Muscle of arm (tissue), 14 donors: ENCODE data around the gene MICALL1. TPM values are rescaled to one million over a fixed set of nuclear protein-coding genes. Genes with fewer than 3 reads are reported as not detected.

Experiments used
- DNase-seq: peaks from one replicate; pipeline ENCODE4 v3.0.0-alpha.2; 2013
- long read RNA-seq, 11 donors: transcript quantifications; one replicate each; lab custom pipeline, GENCODE V29; 2026
- polyA plus RNA-seq, 12 donors: library from polyadenylated mRNA; unstranded; fragments of 120-200 nt; gene quantifications; one replicate each; pipeline ENCODE4 v1.2.1, GENCODE V29; 2013; ENCODE audit not compliant: insufficient read length in 12 of 12

Gene MICALL1, protein sequence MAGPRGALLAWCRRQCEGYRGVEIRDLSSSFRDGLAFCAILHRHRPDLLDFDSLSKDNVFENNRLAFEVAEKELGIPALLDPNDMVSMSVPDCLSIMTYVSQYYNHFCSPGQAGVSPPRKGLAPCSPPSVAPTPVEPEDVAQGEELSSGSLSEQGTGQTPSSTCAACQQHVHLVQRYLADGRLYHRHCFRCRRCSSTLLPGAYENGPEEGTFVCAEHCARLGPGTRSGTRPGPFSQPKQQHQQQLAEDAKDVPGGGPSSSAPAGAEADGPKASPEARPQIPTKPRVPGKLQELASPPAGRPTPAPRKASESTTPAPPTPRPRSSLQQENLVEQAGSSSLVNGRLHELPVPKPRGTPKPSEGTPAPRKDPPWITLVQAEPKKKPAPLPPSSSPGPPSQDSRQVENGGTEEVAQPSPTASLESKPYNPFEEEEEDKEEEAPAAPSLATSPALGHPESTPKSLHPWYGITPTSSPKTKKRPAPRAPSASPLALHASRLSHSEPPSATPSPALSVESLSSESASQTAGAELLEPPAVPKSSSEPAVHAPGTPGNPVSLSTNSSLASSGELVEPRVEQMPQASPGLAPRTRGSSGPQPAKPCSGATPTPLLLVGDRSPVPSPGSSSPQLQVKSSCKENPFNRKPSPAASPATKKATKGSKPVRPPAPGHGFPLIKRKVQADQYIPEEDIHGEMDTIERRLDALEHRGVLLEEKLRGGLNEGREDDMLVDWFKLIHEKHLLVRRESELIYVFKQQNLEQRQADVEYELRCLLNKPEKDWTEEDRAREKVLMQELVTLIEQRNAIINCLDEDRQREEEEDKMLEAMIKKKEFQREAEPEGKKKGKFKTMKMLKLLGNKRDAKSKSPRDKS
- 10 to 100 TPM in 11 of 12 donors, not detected in 1; 39.0 to 60.7 (median 43.8) TPM for polyA plus RNA-seq
- long read RNA-seq, donor 1, partial matches to known transcripts = 10 of 10 reads
- long read RNA-seq, donor 1, other reads (novel, unspliced or antisense) = 0 of 10 reads
- long read RNA-seq, donor 2, partial matches to known transcripts = 26 of 26 reads
- long read RNA-seq, donor 2, other reads (novel, unspliced or antisense) = 0 of 26 reads
- long read RNA-seq, donor 3, full-length matches to known transcripts = 1 of 1 reads
- long read RNA-seq, donor 3, partial matches to known transcripts = 0 of 1 reads
- long read RNA-seq, donor 3, other reads (novel, unspliced or antisense) = 0 of 1 reads
- long read RNA-seq, donor 4, full-length matches to known transcripts = 1 of 1 reads
- long read RNA-seq, donor 4, partial matches to known transcripts = 0 of 1 reads
- long read RNA-seq, donor 4, other reads (novel, unspliced or antisense) = 0 of 1 reads
- long read RNA-seq, donor 5, full-length matches to known transcripts = 3 of 20 reads
- long read RNA-seq, donor 5, partial matches to known transcripts = 17 of 20 reads
- long read RNA-seq, donor 5, other reads (novel, unspliced or antisense) = 0 of 20 reads
- long read RNA-seq, donor 6, full-length matches to known transcripts = 1 of 13 reads
- long read RNA-seq, donor 6, partial matches to known transcripts = 12 of 13 reads
- long read RNA-seq, donor 6, other reads (novel, unspliced or antisense) = 0 of 13 reads
- long read RNA-seq, donor 7 = 0 reads
- long read RNA-seq, donor 8, full-length matches to known transcripts = 3 of 9 reads
- long read RNA-seq, donor 8, partial matches to known transcripts = 6 of 9 reads
- long read RNA-seq, donor 8, other reads (novel, unspliced or antisense) = 0 of 9 reads
- long read RNA-seq, donor 9, full-length matches to known transcripts = 3 of 8 reads
- long read RNA-seq, donor 9, partial matches to known transcripts = 5 of 8 reads
- long read RNA-seq, donor 9, other reads (novel, unspliced or antisense) = 0 of 8 reads
- long read RNA-seq, donor 10, full-length matches to known transcripts = 1 of 9 reads
- long read RNA-seq, donor 10, partial matches to known transcripts = 8 of 9 reads
- long read RNA-seq, donor 10, other reads (novel, unspliced or antisense) = 0 of 9 reads
- long read RNA-seq, donor 11, full-length matches to known transcripts = 1 of 23 reads
- long read RNA-seq, donor 11, partial matches to known transcripts = 22 of 23 reads
- long read RNA-seq, donor 11, other reads (novel, unspliced or antisense) = 0 of 23 reads

DNA sequence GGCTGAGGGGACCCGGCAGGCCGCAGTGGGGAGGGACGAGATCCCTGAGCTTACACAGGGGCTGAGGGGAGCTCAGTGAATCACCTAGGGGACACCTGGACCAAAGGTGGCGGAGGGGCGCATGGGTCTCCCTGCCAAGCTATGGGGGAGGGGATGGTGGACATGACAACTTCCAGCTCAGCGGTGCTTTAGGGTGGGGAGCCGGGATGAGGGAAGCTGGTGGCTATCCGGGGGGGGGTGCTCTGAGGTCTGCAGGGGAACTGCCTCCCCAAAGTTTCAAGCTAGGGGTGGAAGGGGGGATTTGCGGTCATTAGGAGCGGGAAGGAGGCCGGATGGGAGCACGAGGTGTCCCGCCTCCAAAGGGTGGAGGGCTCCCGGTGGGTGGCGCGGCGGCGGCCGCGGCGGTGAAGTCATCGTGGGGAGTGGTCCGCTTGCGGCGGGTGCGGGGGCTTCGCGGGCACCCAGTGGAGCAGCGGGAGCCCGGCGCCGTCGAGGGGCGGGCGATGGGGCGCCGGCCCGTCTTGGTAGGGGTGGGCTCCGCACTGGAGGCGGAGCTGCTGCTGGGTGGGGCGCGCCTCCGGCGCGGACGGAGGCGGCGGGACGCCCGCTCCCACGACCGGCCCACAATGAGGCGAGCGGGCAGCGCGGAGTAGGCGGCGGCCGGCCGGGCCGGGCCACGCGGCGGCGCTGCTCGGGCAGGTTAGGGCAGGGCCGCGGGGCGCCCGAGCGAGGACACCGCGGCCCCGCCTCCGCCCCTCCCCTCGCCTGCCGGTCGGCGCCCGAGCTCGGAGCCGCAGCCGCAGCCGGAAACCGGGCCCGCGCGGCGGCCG is at the start of gene MICALL1:
MICALL1 (plus strand) TSS at position 764 of the 830 bp plus-strand sequence. CDS start 126 bp downstream, outside the sequence.
- DNase-seq = no peak

DNA sequence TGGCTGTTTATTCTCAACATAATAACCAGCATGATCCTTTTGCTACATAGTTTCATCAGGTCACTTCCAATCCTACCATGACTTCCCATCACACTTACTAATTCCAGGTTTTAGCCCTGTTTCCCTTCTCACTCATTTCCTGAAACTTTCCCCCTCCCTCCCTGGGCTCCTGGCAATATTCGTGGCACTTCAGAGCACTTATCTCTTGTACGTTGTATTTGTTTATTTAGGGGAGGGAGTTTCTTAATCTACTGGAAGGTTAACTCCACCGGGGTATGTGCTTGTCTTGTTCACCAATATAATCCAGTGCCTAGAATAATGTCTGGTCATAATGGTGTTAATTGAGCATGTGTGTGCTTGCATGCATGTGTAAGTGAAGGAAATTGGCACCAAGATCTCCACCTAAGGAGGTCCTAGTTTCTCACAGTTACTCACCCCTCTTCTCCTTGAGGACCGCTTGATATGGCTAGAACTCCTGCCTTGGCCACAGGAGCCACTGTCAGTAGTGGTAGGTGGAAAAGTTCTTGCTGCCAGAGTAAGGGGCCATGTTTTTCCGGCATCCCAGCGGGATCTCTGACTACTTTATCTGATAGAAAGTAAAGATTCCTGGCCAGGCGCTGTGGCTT is 45.2 kb upstream of the MICALL1 start:
- DNase-seq = no peak

DNA sequence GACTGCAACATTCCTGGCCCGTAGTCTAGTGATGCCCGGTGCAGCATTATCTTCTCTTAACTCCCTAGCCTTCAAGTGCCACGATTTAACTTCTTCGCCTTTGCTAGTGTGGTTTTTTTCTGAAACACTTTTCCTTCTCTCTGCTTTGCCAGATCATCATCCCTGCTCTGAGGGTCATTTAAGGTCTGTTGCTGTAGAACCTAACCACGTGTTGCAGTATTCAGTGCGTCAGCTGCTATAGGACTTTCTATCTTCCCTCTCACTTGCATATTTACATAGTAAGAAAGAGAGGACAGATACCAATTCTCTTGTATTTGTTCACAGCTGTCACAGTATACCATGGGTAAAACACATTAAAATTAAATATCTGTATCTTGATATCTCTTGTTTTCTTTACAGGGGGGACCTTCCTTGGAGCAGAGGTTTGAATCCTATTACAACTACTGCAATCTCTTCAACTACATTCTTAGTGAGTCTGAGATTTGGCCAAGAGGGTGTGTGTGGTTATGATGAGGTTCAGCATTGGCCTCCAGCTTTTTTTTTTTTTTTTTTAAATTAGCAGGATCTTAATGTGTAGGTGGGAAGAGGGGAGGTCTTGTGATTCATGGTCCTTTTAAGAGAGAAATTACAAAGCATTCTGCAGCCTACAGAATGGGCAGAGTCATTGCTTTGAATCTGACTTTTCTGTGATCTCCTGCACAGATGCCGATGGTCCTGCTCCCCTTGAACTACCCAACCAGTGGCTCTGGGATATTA is 43.3 kb upstream of the MICALL1 start:
- no peak for DNase-seq

DNA sequence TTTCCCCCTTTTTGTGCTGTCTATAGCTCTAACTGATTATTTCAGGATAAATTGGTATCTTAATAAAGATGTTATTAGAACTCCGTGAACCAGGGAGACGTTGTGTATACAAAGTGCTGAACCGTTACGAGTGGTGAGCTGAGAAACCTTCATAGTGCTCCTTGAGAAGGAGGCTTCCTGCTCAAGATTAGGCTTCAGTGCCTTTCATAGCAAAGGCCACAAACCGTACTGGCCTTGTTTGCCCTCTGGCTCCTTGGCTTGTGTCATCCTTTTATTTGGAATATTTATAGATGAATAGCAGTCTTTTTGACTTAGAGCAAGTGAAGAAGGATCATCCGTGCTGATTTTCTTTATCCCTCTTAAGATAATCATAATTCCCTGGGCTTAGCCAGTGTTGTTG is 40.6 kb upstream of the MICALL1 start:
- DNase-seq = no peak

DNA sequence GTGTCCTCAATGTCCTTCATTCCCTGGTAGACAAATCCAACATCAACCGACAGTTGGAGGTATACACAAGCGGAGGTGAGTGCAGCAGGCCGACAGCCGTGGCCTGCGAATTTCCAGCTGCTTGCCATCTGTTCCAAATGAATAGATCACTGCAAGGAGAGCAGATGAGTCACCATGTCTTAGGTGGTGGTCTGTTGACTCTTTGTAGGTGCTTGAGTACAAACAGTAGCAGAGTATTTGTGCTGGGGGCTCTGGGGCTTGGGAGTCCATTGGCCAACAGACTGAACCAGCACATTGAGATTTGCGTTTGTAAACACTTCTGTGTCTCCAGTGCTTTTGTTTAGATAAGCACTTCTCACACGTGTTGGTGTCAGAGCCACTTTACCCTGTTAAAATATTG is 35.8 kb upstream of the MICALL1 start:
- DNase-seq = no peak

DNA sequence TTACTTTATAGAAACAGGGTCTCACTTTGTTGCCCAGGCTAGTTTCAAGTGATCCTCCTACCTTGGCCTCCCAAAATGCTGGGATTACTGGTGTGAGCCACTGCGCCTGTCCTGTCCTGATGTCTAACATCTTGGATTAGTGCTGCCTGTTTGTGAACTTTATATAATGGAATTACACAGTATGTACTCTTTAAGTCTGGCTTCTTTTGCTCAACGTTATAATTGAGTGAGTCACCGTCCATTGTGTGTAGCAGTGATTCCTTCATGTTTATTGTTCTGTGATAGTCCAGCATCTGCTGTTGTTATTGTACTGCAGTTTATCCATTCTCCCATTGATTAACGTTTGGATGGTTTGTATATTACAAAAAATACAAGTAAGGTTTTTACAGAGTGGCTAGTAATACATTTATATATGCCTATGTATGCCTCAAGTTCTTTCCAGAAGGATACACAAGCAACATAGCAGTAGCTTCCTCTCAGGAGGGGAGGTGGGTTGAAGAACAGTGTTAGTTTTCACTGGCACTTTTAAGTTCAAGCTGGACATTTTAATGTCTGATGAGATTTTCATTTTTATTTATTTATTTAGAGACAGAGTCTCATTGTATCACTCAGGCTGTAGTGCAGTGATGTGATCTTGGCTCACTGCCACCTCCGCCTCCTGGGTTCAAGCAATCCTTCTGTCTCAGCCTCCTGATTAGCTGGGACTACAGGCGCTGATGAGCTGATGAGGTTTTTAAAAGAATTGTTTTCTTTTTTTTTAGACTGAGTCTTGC is 25.2 kb upstream of the MICALL1 start:
- DNase-seq = no peak

DNA sequence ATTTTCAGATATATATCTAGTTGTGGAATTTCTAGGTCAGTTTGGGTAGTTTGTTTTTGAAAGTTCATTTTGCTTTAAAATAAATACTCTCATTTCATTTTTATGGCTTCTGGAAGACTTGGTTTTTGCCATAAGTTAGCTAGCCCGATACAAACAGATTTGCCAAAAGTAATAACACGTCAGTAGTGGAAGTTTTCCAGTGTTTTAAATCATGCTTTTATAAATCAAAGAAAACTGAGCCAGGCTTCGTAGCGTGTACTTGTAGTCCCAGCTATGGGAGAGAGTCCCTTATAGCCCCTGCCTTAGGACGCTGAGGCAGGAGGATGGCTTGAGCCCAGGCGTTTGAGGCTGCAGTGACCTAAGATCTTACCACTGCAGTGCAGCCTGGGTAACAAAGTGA is 21.7 kb upstream of the MICALL1 start:
- peak; percentile 81 for DNase-seq

DNA sequence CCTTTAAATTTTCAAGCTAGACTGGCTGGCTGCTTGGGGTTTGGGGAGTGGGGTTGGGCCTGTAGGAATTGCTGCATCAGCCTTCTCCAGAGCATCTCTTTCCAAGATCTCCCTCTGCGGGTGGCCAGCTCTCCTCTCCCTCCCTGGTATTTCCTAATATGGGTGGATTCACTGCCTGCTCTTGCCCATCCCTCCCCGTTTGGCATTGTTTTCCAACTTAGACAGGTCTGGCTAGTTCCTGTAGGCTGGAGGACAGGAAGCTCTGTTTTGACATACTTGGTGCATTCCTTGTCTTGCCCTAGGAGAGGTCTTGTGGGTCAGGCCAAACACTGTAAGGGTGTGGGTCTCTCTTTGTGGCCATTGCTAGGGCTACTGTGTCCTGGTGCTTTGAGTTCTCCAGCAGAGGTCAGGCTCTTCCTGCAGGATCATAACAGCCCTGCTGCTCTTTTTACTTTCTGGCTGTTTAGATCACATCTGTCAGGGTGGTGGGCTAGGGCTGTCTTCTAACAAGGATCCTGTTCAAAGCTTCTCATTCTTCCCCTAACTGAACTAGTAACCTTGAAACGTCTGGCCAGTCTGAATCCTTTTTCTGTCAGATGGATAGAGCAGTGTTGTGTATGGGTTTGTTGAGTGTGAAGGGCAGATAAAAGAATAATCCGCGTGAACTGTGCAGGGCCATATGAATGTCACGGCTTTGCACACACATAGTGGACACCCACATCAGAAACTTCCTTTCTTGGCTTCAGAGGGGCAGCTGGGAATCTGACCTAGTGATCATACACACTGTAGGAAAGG is 18.3 kb upstream of the MICALL1 start:
- no peak for DNase-seq

DNA sequence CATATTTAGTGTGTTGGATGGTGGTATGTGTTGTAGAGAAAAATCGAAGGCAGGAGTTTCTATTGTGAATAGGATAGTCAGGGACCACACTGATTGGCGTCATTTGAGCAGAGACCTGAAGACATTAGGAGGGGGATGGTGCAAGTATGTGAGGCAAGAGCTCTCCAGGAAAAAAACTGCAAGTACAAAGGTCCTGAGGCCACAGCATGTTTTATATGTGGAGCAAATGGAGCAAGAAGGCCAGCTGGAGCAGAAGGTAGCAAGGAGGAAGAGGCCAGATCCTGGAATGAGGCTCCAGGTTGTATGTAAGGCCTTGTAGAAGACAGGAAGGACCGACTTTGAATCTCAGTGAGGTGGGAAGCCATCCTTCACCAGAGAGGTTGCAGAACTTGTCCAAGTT is 14.2 kb upstream of the MICALL1 start:
- no peak for DNase-seq

DNA sequence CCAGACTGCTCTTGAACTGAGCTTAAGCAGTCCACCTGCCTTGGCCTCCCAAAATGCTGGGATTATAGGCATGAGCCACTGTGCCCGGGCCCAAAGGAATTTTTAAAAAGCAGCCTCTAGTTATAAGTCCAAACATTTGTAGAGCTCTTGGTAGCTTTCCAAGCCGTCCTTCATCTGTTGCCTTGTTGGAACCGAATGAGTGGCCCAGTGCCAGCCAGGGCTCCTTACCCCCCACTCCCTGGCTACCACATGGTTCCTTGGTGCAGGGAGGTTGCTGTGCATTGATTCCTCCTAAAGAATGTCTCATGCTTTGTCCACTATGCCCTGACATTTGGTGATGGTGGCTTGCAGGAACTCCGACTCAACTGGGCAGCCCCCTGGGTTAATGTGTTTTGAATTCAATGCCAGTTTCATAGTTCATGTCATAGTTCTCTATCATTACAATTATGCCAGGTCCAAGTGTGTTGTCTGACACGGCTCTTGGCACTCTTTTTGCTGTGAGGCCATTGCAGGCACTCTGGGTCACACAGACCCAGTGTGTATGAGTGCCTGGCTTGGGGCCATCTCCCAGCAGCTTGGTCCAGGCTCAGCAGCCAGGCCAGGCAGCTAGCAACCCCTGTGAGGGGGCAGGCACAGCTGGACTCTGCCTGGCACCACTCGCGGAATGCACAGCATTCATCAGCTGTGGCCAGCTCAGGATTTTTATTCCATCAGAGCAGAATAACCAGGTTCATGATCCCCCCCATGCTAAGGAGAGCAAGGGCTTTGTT is 13.3 kb upstream of the MICALL1 start:
- peak; percentile 44 for DNase-seq

DNA sequence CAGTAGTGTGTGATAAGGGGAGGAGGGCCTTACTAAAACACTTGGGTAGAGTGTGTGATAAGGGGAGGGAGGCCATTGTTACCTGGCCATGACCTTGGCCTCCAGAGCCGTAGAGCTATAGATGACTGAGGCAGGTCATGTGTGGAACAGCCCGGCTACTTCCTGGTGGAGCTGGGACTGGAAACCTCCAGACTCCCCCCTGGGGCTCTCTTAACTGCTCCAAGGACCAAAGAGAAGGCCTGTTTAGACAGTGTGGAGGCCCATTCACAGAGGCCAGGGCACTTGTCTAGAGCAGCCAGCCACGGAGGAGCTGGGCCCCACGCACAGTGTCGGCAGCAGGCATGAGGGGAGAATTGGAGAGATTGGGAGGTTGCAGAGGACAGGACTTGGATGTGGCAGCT is 12.5 kb upstream of the MICALL1 start:
- DNase-seq = no peak

DNA sequence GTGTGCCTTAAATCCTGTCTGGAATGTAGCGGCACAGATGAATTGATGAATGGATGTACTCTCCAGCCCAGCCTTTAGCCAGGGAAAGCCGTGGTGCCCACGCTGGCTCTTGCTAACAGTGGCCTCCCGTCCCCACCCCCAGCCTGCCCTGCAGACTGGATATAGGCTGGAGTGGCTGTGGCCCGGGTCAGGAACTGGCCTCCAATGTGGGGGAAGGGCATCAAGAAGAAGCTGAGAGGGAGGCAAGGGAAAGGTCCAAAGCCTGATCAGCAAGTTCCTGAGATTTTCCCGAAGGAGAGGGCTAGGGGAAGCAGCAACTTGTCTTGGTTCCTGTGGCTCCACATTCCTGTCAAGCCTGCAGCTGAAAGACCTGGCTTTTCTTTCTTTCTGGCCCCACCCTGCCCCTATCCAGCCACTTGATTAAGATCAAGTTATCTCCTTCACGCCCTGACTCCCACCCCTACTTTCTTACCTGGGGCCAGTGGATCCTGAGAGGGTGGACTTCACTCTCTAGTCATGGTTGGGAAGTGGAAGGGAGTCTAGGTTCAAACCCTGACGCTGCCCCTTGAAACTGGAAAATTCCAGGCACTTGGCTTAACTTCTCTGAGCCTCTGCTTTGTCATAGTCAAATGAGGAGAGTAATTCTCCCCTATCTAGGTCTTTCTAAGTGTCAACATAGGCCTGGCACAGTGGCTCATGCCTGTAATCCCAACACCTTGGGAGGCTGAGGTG is 11.0 kb upstream of the MICALL1 start:
- DNase-seq = no peak

DNA sequence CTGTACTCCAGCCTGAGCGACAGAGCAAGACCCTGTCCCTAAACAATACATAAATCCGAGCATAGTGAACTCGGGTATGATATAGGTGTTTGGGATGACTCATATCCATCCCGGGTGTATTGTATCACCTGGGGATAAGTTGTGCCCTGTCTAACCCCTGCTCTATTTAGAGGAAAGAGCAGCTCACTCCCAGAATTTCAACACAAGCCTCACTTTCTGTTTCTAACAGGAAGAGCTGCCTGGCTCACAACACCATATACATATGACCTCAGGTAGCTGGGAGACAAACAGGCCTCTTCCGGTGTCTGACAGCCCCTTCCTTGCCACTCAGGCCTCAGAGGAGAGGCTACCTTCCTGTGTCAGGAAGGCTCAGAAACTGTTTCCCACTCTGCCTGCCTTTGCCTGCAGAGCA is 9.9 kb upstream of the MICALL1 start:
- no peak for DNase-seq

DNA sequence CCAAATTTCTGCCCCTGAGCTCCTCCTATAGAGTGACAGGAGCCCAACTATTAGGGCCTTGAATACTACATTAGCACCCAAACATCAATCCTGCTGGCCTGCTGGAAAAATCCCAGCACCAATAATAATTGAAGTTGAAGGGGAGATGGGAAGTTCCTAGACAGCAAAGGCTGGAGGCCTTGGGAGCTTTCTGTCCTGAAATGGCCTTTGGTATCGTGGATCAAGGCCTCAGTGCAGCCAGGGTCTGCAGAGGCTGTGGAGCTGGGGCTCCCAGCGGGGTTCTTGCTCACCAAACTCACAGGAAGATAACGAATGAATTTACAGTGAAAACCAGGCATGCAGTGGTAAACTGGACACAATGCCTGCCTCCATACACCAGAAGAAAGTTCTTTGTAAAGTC is 9.2 kb upstream of the MICALL1 start:
- no peak for DNase-seq

DNA sequence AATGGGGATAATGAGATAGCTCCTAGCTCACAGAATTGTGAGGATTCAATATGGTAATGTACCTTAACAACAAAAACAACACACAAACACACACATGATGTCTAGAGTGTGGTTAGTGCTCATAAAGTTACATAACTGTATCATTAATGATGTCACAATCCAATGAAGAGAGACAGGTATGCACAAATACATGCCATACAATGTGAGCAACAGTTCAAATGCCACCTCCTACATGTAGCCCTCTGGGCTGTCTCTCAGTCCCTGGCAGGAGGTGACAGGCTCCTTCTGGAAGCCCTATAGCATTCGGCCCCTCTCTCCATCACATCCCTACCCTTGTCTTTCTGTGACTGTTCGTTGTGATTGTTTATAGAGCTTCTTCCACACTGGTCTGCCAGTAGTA is 8.3 kb upstream of the MICALL1 start:
- no peak for DNase-seq
